Epithelial cell of esophagus (primary cell): ENCODE measurements around the gene RPL36A.

Experiments used
- DNase-seq: peaks from one replicate; pipeline ENCODE4 v3.0.0; 2010; ENCODE audit warnings: low read depth
- H3K4me3 ChIP-seq: 2 replicates; pipeline ENCODE4 v1.5.1; 2011; ENCODE audit warnings: mild to moderate bottlenecking, low read length, control low read depth
- CTCF ChIP-seq: IDR thresholded peaks from 2 replicates; pipeline ENCODE4 v1.5.1; 2011; ENCODE audit warnings: low read depth, mild to moderate bottlenecking, low read length, control low read depth, inconsistent platforms; ENCODE audit not compliant: insufficient read depth; ENCODE audit errors: missing control alignments

Gene RPL36A

GRCh38 chrX:101399825-101400224 is 9.0 kb downstream of the RPL36A start:
- TF ChIP-seq CTCF, result no peak
- DNase-seq, result no peak
- no peak overlapping the region for H3K4me3 ChIP-seq

DNA sequence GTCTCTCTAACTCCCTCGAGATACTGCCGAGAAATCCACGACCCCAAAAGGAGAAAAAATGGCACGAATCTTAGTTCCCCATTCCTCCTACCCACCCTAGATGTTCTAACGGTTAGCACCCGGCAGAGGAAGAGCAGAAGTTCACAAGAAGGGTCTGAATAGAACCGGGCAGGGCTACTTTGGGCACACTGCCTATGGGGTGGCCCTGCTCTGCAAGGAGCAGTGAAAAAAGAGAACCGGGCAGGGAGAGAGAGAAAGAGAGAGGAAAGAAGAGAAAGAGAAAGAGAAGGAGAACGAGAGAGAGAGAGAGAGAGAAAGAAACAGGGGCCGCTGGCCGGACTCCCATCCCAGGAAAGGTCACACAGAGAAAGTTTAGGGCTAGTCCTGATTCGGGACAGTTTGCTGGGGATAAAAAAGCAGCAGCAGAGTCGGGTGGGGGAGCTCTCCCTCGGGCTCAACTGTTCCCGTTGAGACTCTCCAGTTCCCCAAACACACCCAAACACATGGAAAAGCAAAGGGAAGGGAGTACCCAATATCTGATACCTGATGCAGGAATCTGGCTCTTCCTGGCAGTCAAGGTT is 16.4 kb downstream of the RPL36A start:
- peak overlapping the region; percentile 77 for H3K4me3 ChIP-seq
- DNase-seq, result no peak
- no peak for TF ChIP-seq CTCF

DNA sequence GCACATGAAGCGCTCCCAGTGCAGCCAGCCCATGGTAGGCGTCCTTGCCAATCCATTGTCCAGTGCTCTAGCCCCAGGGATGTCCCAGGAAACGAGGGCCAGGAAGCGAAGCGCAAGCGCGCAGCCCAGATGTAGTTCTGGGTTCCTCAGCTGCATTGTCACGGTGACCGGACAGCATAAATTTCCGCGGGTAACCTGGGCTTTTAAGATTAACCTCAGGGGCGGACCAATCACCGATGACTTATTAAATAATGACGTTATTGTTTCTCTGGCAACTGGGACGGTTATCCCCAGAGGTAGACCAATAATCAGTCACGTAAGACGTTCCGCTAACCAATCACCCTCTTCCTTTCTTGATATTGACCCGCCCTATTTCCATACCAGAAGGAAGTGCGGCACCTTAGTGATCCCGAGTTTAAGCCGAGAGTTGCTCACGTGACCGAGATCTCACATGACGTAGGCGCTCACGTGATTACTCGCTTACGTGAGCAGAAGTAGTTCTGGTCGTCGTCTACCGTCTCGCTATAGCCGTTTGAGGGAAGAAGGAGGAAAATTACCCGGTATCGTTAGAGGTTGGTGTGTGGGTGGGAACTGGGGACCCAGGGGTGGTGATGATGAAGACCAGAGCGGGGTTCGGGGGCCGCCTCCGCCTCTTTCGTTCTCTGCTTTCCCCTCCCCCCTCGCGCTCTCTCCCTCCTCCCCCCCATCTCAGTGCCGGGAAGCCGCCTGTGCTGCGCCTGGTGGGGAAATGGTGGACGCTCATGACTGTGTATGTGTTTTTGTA is 17.1 kb downstream of the RPL36A start, which contains the start of the genes GLA and HNRNPH2:
GLA (minus strand) TSS at position 178 of the 784 bp plus-strand sequence; CDS start at position 156, 22 bp downstream.
HNRNPH2 (plus strand) TSS at position 475 of the 784 bp plus-strand sequence. CDS start 3,767 bp downstream, outside the sequence.
- peak; percentile 96 for DNase-seq
- peak within 1 kb of the TSS; percentile 77 for H3K4me3 ChIP-seq
- TF ChIP-seq CTCF, result no peak

DNA sequence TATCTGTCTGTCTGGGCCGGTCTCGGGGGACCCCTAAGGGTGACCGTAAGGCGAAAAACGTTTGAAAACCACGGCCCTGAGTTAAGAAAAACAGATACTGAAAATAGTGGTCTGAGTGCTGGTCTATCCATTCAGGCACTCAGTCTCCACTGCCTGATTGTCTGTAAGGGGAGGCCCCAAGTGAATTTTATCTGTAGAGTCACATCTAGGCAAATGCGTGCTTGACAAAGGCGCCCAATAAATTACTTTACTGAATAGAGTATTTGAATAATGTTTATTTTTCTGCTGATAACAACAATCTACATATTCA is 17.7 kb downstream of the RPL36A start:
- no peak for TF ChIP-seq CTCF
- DNase-seq, result no peak
- peak overlapping the region; percentile 77 for H3K4me3 ChIP-seq

- no peak for TF ChIP-seq CTCF
- no peak for DNase-seq
- peak overlapping the region; percentile 77 for H3K4me3 ChIP-seq
These were observed 18.2 kb downstream of the RPL36A start for GRCh38 chrX:101409043-101409442.

GRCh38 chrX:101410461-101410860 is 19.6 kb downstream of the RPL36A start:
- peak; percentile 42 for DNase-seq
- H3K4me3 ChIP-seq, result peak overlapping the region; percentile 77
- no peak for TF ChIP-seq CTCF
